Right lobe of liver (tissue), 6 donors: ENCODE results near the gene SPTBN5. TPM values are rescaled to one million over a fixed set of nuclear protein-coding genes. Genes with fewer than 3 reads are reported as not detected.

ENCODE experiments used
- ATAC-seq, 4 donors: fragments of 200-7000 bp; cut with Tn5 transposase; one replicate each; pipeline ENCODE4 v1.9.1; 2020; ENCODE audit warnings: mild to moderate bottlenecking in 4 of 4, moderate library complexity in 4 of 4
- DNase-seq, 3 donors: peaks; one replicate each; pipeline ENCODE4 v3.0.0-alpha.2; 2020
- H3K27ac ChIP-seq, 3 donors: fragments of 200-600 bp; one replicate each; pipeline ENCODE4 v1.8.0; 2022
- H3K27me3 ChIP-seq, 2 donors: fragments of 200-600 bp; one replicate each; pipeline ENCODE4 v1.8.0; 2022
- H3K36me3 ChIP-seq, 4 donors: fragments of 200-600 bp; sonication (generic) in 1 of 4; one replicate each; pipeline versions ENCODE4 v1.5.1 to v1.8.0; 2017 to 2022; ENCODE audit warnings: control low read depth in 1 of 4
- H3K4me1 ChIP-seq, 4 donors: fragments of 200-600 bp; sonication (generic) in 1 of 4; one replicate each; pipeline versions ENCODE4 v1.5.1 to v1.8.0; 2017 to 2022; ENCODE audit warnings: control low read depth in 1 of 4
- H3K4me3 ChIP-seq, 3 donors: fragments of 200-600 bp; one replicate each; pipeline ENCODE4 v1.8.0; 2022
- H3K9me3 ChIP-seq, 4 donors: fragments of 200-600 bp; sonication (generic) in 1 of 4; one replicate each; pipeline versions ENCODE4 v1.5.1 to v1.8.0; 2017 to 2022; ENCODE audit warnings: control low read depth in 1 of 4
- CTCF ChIP-seq, 4 donors: fragments of 200-600 bp in 3 of 4; fragments of 450-650 bp in 1 of 4; IDR thresholded peaks; one replicate each; pipeline versions ENCODE4 v1.5.1 to v1.8.0; 2016 to 2022; ENCODE audit warnings: antibody characterized with exemption in 4 of 4, mild to moderate bottlenecking in 2 of 4
- POLR2A ChIP-seq: fragments of 450-650 bp; IDR thresholded peaks from one replicate; pipeline ENCODE4 v1.6.1; 2017; ENCODE audit warnings: antibody characterized with exemption, mild to moderate bottlenecking
- WGBS: methylation state at CpG from one replicate; pipeline ENCODE4 v1.1.6; 2018; ENCODE audit warnings: low coverage, low lambda C conversion rate; ENCODE audit not compliant: insufficient coverage; ENCODE audit errors: missing lambda C conversion rate; 5-methylcytosine and 5-hydroxymethylcytosine counted together
- intact Hi-C, 2 donors: fragments of 100-400 bp; cut with DNase I; formaldehyde crosslinking; loops; one replicate each; pipeline versions ENCODE4 v1.11.2 to v1.14.1; 2022
- total RNA-seq, 6 experiments: library from RNA; depleted of rRNA in 2 of 6; stranded (reverse); fragments of >200 nt in 2 of 6; fragmentation: NEBNext Ultra II Directional in 3 of 6; extraction: Animal tissue kit (Norgen Biotek cat#: 25700) in 3 of 6; gene quantifications; one replicate each; pipeline versions ENCODE4 v1.1.0 to v1.2.4, GENCODE V29; 2016 to 2023
- donor health status: DM: no; HTN: yes; CAD: no.
- donor health status: DM: no; HTN: no; CAD: no.
- donor health status: DM: no; HTN: no; CAD: no.
- donor health status: DM: no; HTN: yes; CAD: no.
- donor health status: DM: no; HTN: yes; CAD: no.

Gene SPTBN5
- total RNA-seq, 6 experiments from 2014 or later, result 0.06 to 3.2 (median 0.81) TPM

GRCh38 chr15:41884458-41884857 is 9.4 kb downstream of the SPTBN5 start:
- intact Hi-C loops, result no loop called here
- Histone ChIP-seq H3K4me1 (peaks cover 0 to 52% (median 25%) of the 10 kb centered on the region in 4 donors), H3K27ac (peak overlapping the region in 1 of 3 donors; percentile 69), H3K9me3 (no peaks in the 10 kb centered on the region), H3K4me3 (no peak overlapping the region), H3K27me3 (no peaks in the 10 kb centered on the region), H3K36me3 (no peaks in the 10 kb centered on the region)
- DNase-seq, result peak; percentile 71 to 89 (median 88)
- peak; percentile 66 to 82 (median 76) for ATAC-seq
- no peak for TF ChIP-seq CTCF (IDR thresholded peaks at IDR 0.05)
- TF ChIP-seq POLR2A, result no peak
- WGBS, result 29% methylated on average over 7 of the region's 7 CpGs

GRCh38 chr15:41883484-41883825 is 10.4 kb downstream of the SPTBN5 start:
- H3K4me1 ChIP-seq, result peaks cover 0 to 52% (median 25%) of the 10 kb centered on the region in 4 donors
- H3K9me3 ChIP-seq, result no peaks in the 10 kb centered on the region
- H3K27ac ChIP-seq, result peak overlapping the region in 1 of 3 donors; percentile 69
- ATAC-seq (peak; percentile 34 to 56 (median 48)), DNase-seq (peak; percentile 53 to 78 (median 74))
- H3K27me3 ChIP-seq, result no peaks in the 10 kb centered on the region
- no peaks in the 10 kb centered on the region for H3K36me3 ChIP-seq
- intact Hi-C loops, result no loop called here
- no peak for TF ChIP-seq POLR2A
- no peak for TF ChIP-seq CTCF (IDR thresholded peaks at IDR 0.05)
- no peak overlapping the region for H3K4me3 ChIP-seq
- no CpG with 5 or more reads among the region's 2 CpGs for WGBS

- peaks cover 0 to 52% (median 25%) of the 10 kb centered on the region in 4 donors for H3K4me1 ChIP-seq
- ATAC-seq (peak; percentile 9 to 39 (median 25)), DNase-seq (peak; percentile 46 to 78 (median 70))
- no peaks in the 10 kb centered on the region for H3K36me3 ChIP-seq
- whole genome bisulfite sequencing, result 76% methylated on average over 7 of the region's 14 CpGs
- H3K27ac ChIP-seq, result peak overlapping the region in 1 of 3 donors; percentile 69
- intact Hi-C loops, result no loop called here
- no peaks in the 10 kb centered on the region for H3K9me3 ChIP-seq
- H3K4me3 ChIP-seq, result no peak overlapping the region
- no peaks in the 10 kb centered on the region for H3K27me3 ChIP-seq
- no peak for TF ChIP-seq CTCF (IDR thresholded peaks at IDR 0.05)
- TF ChIP-seq POLR2A, result no peak
Measured at GRCh38 chr15:41882689-41883483, 11.0 kb downstream of the SPTBN5 start.

- H3K4me3 ChIP-seq, result no peak overlapping the region
- DNase-seq, result no peak
- intact Hi-C loops, result no loop called here
- 30% methylated on average over 19 of the region's 81 CpGs for WGBS
- TF ChIP-seq POLR2A, result no peak
- no peak for TF ChIP-seq CTCF (IDR thresholded peaks at IDR 0.05)
- ATAC-seq, result no peak
- no peaks in the 10 kb centered on the region for H3K27me3 ChIP-seq
- H3K9me3 ChIP-seq, result no peaks in the 10 kb centered on the region
- H3K27ac ChIP-seq, result peak overlapping the region in 1 of 3 donors; percentile 69
- H3K36me3 ChIP-seq, result no peaks in the 10 kb centered on the region
- H3K4me1 ChIP-seq, result peaks cover 0 to 52% (median 25%) of the 10 kb centered on the region in 4 donors
Measured at GRCh38 chr15:41881920-41882688, 11.7 kb downstream of the SPTBN5 start.
